ENCODE results near the gene NUDT8. TPM values are rescaled to one million over a fixed set of nuclear protein-coding genes. Genes with fewer than 3 reads are reported as not detected.
A peak's percentile ranks its signal among the peaks of the same experiment; 100 is the strongest.

The NUDT8 gene
- total RNA-seq, 6 experiments from 2014 or later, result 2.0 to 3.0 (median 2.6) TPM

GRCh38 chr11:67634366-67635230, 4.9 kb upstream of the NUDT8 start:
- no peak overlapping the region for H3K27ac Mint-ChIP-seq
- H3K36me3 Mint-ChIP-seq (ENCODE audit: low read depth), result no peaks in the 10 kb centered on the region
- H3K27me3 Mint-ChIP-seq (ENCODE audit: insufficient read depth), result peaks cover 5% of the 10 kb centered on the region; the same call in 1 of the 2 replicates
- TF ChIP-seq CTCF (IDR thresholded peaks at IDR 0.05), result no peak
- H3K4me1 Mint-ChIP-seq (ENCODE audit: low read depth), result peaks cover 5% of the 10 kb centered on the region
- H3K9me3 Mint-ChIP-seq, result no peaks in the 10 kb centered on the region
- DNase-seq, result no peak
- H3K4me3 Mint-ChIP-seq, result no peak overlapping the region

GRCh38 chr11:67633758-67634365, 4.1 kb upstream of the NUDT8 start:
- no peak for DNase-seq
- no peak overlapping the region for H3K27ac Mint-ChIP-seq
- H3K4me1 Mint-ChIP-seq (ENCODE audit: low read depth), result peaks cover 5% of the 10 kb centered on the region
- no peaks in the 10 kb centered on the region for H3K36me3 Mint-ChIP-seq (ENCODE audit: low read depth)
- no peak for TF ChIP-seq CTCF (IDR thresholded peaks at IDR 0.05)
- peaks cover 2% of the 10 kb centered on the region; the same call in 1 of the 2 replicates for H3K27me3 Mint-ChIP-seq (ENCODE audit: insufficient read depth)
- no peaks in the 10 kb centered on the region for H3K9me3 Mint-ChIP-seq
- no peak overlapping the region for H3K4me3 Mint-ChIP-seq

GRCh38 chr11:67632982-67633755, 3.4 kb upstream of the NUDT8 start:
- H3K4me3 Mint-ChIP-seq, result no peak overlapping the region
- H3K4me1 Mint-ChIP-seq (ENCODE audit: low read depth), result peaks cover 5% of the 10 kb centered on the region
- no peaks in the 10 kb centered on the region for H3K9me3 Mint-ChIP-seq
- H3K27ac Mint-ChIP-seq, result no peak overlapping the region
- TF ChIP-seq CTCF (IDR thresholded peaks at IDR 0.05), result no peak
- peaks cover 2% of the 10 kb centered on the region; the same call in 1 of the 2 replicates for H3K27me3 Mint-ChIP-seq (ENCODE audit: insufficient read depth)
- DNase-seq, result no peak
- no peaks in the 10 kb centered on the region for H3K36me3 Mint-ChIP-seq (ENCODE audit: low read depth)

- no peaks in the 10 kb centered on the region for H3K9me3 Mint-ChIP-seq
- H3K27me3 Mint-ChIP-seq (ENCODE audit: insufficient read depth), result peaks cover 2% of the 10 kb centered on the region
- peaks cover 5% of the 10 kb centered on the region for H3K4me1 Mint-ChIP-seq (ENCODE audit: low read depth)
- DNase-seq, result no peak
- H3K4me3 Mint-ChIP-seq, result peak overlapping the region; percentile 34; the same call in 1 of the 2 replicates
- no peaks in the 10 kb centered on the region for H3K36me3 Mint-ChIP-seq (ENCODE audit: low read depth)
- H3K27ac Mint-ChIP-seq, result no peak overlapping the region
- TF ChIP-seq CTCF (IDR thresholded peaks at IDR 0.05), result no peak
Measured at GRCh38 chr11:67632175-67632981, 2.6 kb upstream of the NUDT8 start.

GRCh38 chr11:67631853-67632174, 2.1 kb upstream of the NUDT8 start:
- no peak for TF ChIP-seq CTCF (IDR thresholded peaks at IDR 0.05)
- no peak overlapping the region for H3K27ac Mint-ChIP-seq
- H3K4me1 Mint-ChIP-seq (ENCODE audit: low read depth), result peaks cover 5% of the 10 kb centered on the region
- peak overlapping the region; percentile 34 for H3K4me3 Mint-ChIP-seq
- no peak for DNase-seq
- H3K9me3 Mint-ChIP-seq, result no peaks in the 10 kb centered on the region
- peaks cover 4% of the 10 kb centered on the region for H3K27me3 Mint-ChIP-seq (ENCODE audit: insufficient read depth)
- no peaks in the 10 kb centered on the region for H3K36me3 Mint-ChIP-seq (ENCODE audit: low read depth)

Data from HFFc6 (cell line).